H9 (cell line): Measurements from ENCODE around the gene MRO. TPM values are rescaled to one million over a fixed set of nuclear protein-coding genes. Genes with fewer than 3 reads are reported as not detected.
A peak's percentile ranks its signal among the peaks of the same experiment; 100 is the strongest.

ENCODE experiments used
- DNase-seq: peaks from one replicate; pipeline ENCODE4 v3.0.0-alpha.2; 2017
- H2AFZ ChIP-seq: one replicate; pipeline ENCODE4 v1.6.1; 2013; ENCODE audit warnings: mild to moderate bottlenecking, low read length, control low read depth, moderate library complexity
- H2AK5ac ChIP-seq: 2 replicates; pipeline ENCODE4 v1.6.1; 2013; ENCODE audit warnings: low read length, control low read depth, mixed read lengths; ENCODE audit not compliant: insufficient read length
- H2BK120ac ChIP-seq: one replicate; pipeline ENCODE4 v1.6.1; 2013; ENCODE audit warnings: low read depth, mild to moderate bottlenecking, low read length, control low read depth, inconsistent platforms; ENCODE audit not compliant: poor library complexity, severe bottlenecking
- H2BK12ac ChIP-seq: 2 replicates; pipeline ENCODE4 v1.6.1; 2013; ENCODE audit warnings: low read length, control low read depth, mixed read lengths, low read depth; ENCODE audit not compliant: insufficient read length
- H2BK15ac ChIP-seq: 2 replicates; pipeline ENCODE4 v1.6.1; 2013; ENCODE audit warnings: low read depth, low read length, control low read depth
- H2BK20ac ChIP-seq: one replicate; pipeline ENCODE4 v1.6.1; 2013; ENCODE audit warnings: low read depth, mild to moderate bottlenecking, low read length, control low read depth, inconsistent platforms; ENCODE audit not compliant: poor library complexity, severe bottlenecking
- H2BK5ac ChIP-seq: 2 replicates; pipeline ENCODE4 v1.6.1; 2013; ENCODE audit warnings: low read length, control low read depth, mixed read lengths; ENCODE audit not compliant: insufficient read length
- H3K14ac ChIP-seq: 2 replicates; pipeline ENCODE4 v1.6.1; 2013; ENCODE audit warnings: low read length, control low read depth; ENCODE audit not compliant: insufficient read depth
- H3K18ac ChIP-seq: 2 replicates; pipeline ENCODE4 v1.6.1; 2013; ENCODE audit warnings: low read depth, mild to moderate bottlenecking, mixed read lengths, low read length, control low read depth; ENCODE audit not compliant: insufficient read length
- H3K23ac ChIP-seq: 2 replicates; pipeline ENCODE4 v1.6.1; 2013; ENCODE audit warnings: low read length, control low read depth, mixed read lengths, low read depth; ENCODE audit not compliant: insufficient read length
- H3K23me2 ChIP-seq: 2 replicates; pipeline ENCODE4 v1.6.1; 2013; ENCODE audit warnings: low read depth, mild to moderate bottlenecking, mixed read lengths, low read length, control low read depth; ENCODE audit not compliant: insufficient read length, poor library complexity, severe bottlenecking
- H3K27ac ChIP-seq: 2 replicates; pipeline ENCODE4 v1.5.1; 2013; ENCODE audit warnings: low read length, control low read depth, mixed read lengths, low read depth; ENCODE audit not compliant: insufficient read length
- H3K27me3 ChIP-seq: 2 replicates; pipeline ENCODE4 v1.6.1; 2013; ENCODE audit warnings: low read length, control low read depth, inconsistent platforms; ENCODE audit not compliant: insufficient read depth
- H3K4ac ChIP-seq: 2 replicates; pipeline ENCODE4 v1.6.1; 2013; ENCODE audit warnings: low read depth, mild to moderate bottlenecking, control low read depth, inconsistent platforms, low read length, moderate library complexity
- H3K4me1 ChIP-seq: 2 replicates; pipeline ENCODE4 v1.6.1; 2013; ENCODE audit warnings: low read length, control low read depth, inconsistent platforms; ENCODE audit not compliant: insufficient read depth
- H3K4me2 ChIP-seq: 2 replicates; pipeline ENCODE4 v1.6.1; 2013; ENCODE audit warnings: low read length, control low read depth, mixed read lengths; ENCODE audit not compliant: insufficient read length, insufficient read depth
- H3K56ac ChIP-seq: 2 replicates; pipeline ENCODE4 v1.6.1; 2013; ENCODE audit warnings: low read depth, mild to moderate bottlenecking, mixed read lengths, low read length, control low read depth; ENCODE audit not compliant: insufficient read length
- H3K79me1 ChIP-seq: 2 replicates; pipeline ENCODE4 v1.6.1; 2013; ENCODE audit warnings: low read depth, mild to moderate bottlenecking, moderate library complexity, low read length, control low read depth, inconsistent platforms; ENCODE audit not compliant: insufficient read depth, poor library complexity, severe bottlenecking
- H3K79me2 ChIP-seq: 2 replicates; pipeline ENCODE4 v1.6.1; 2013; ENCODE audit warnings: low read length, control low read depth, inconsistent platforms; ENCODE audit not compliant: insufficient read depth
- H3K9ac ChIP-seq: 2 replicates; pipeline ENCODE4 v1.6.1; 2013; ENCODE audit warnings: low read length, control low read depth, mixed read lengths; ENCODE audit not compliant: insufficient read length; ENCODE audit errors: extremely low read depth
- H3K9me3 ChIP-seq: one replicate; pipeline ENCODE4 v1.6.1; 2013; ENCODE audit warnings: low read depth, low read length, inconsistent platforms; ENCODE audit not compliant: control insufficient read depth
- H3T11ph ChIP-seq: one replicate; pipeline ENCODE4 v1.6.1; 2013; ENCODE audit warnings: mild to moderate bottlenecking, low read length, control low read depth, inconsistent platforms
- H4K20me1 ChIP-seq: one replicate; pipeline ENCODE4 v1.6.1; 2013; ENCODE audit not compliant: control insufficient read depth, insufficient read length, insufficient read depth
- H4K5ac ChIP-seq: 2 replicates; pipeline ENCODE4 v1.6.1; 2013; ENCODE audit warnings: low read depth, mild to moderate bottlenecking, mixed read lengths, low read length, control low read depth; ENCODE audit not compliant: insufficient read length
- H4K8ac ChIP-seq: replicated peaks from 2 replicates; pipeline ENCODE4 v1.6.1; 2013; ENCODE audit warnings: low read length, control low read depth, mixed read lengths, low read depth; ENCODE audit not compliant: insufficient read length
- H4K91ac ChIP-seq: 2 replicates; pipeline ENCODE4 v1.6.1; 2013; ENCODE audit warnings: low read depth, mild to moderate bottlenecking, moderate library complexity, mixed read lengths, low read length, control low read depth; ENCODE audit not compliant: insufficient read length
- H3K27ac Mint-ChIP-seq, 3 experiments: 2 replicates in 2 of 3; 3 replicates in 1 of 3; pipeline ENCODE4 v1.8.0; 2020 to 2021; ENCODE audit warnings: mixed read lengths in 3 of 3, mild to moderate bottlenecking in 1 of 3, moderate library complexity in 1 of 3
- H3K27me3 Mint-ChIP-seq: 2 replicates; pipeline ENCODE4 v1.8.0; 2021; ENCODE audit warnings: low read depth, mild to moderate bottlenecking, moderate library complexity, mixed read lengths
- H3K36me3 Mint-ChIP-seq, 3 experiments: 2 replicates in 2 of 3; 3 replicates in 1 of 3; pipeline ENCODE4 v1.8.0; 2020 to 2021; ENCODE audit warnings: low read depth in 3 of 3, mixed read lengths in 3 of 3; ENCODE audit not compliant: insufficient read depth in 1 of 3
- H3K4me1 Mint-ChIP-seq, 2 experiments: 2 replicates each; pipeline ENCODE4 v1.8.0; 2020; ENCODE audit warnings: mixed read lengths in 2 of 2
- H3K4me3 Mint-ChIP-seq, 2 experiments: 2 replicates in 1 of 2; 3 replicates in 1 of 2; pipeline ENCODE4 v1.8.0; 2020 to 2021; ENCODE audit warnings: mild to moderate bottlenecking in 2 of 2, mixed read lengths in 2 of 2, moderate library complexity in 1 of 2
- H3K9me3 Mint-ChIP-seq, 2 experiments: 2 replicates in 1 of 2; 3 replicates in 1 of 2; pipeline ENCODE4 v1.8.0; 2020; ENCODE audit warnings: mild to moderate bottlenecking in 2 of 2, mixed read lengths in 2 of 2, moderate library complexity in 1 of 2
- WGBS: extraction: QIAGEN DNeasy Blood & Tissue Kit; methylation state at CpG from one replicate; pipeline ENCODE4 v1.1.7; 2013; ENCODE audit warnings: missing lambda C conversion rate, low lambda C conversion rate, mixed read lengths; ENCODE audit not compliant: insufficient read length; ENCODE audit errors: extremely low coverage; 5-methylcytosine and 5-hydroxymethylcytosine counted together
- total RNA-seq: library from RNA; stranded (reverse); gene quantifications from 2 replicates; pipeline ENCODE4 v1.2.1, GENCODE V29; 2021
- TF ChIP-seq, protein P1 (sequence below): fragments of 200-600 bp; sonication (generic); conservative IDR thresholded peaks from 3 replicates; pipeline ENCODE4 v1.8.0; 2021; ENCODE audit warnings: antibody characterized with exemption, mild to moderate bottlenecking

Gene MRO
- total RNA-seq, 1 experiment from 2014 or later = 0.57 TPM

GRCh38 chr18:50791599-50792438 lies 28.0 kb downstream of the MRO start:
- H3K9ac ChIP-seq = no peak overlapping the region

More at GRCh38 chr18:50791599-50792438, 28.0 kb downstream of the MRO start:
- Histone ChIP-seq H3T11ph (no peak overlapping the region), H3K9me3 (no peaks in the 10 kb centered on the region), H3K79me1 (no peaks in the 10 kb centered on the region), H2BK5ac (no peak overlapping the region), H2AK5ac (no peak overlapping the region), H3K23me2 (no peaks in the 10 kb centered on the region), H4K20me1 (no peaks in the 10 kb centered on the region), H2BK12ac (no peak overlapping the region), H3K4ac (no peak overlapping the region), H3K4me2 (no peak overlapping the region), H3K56ac (no peak overlapping the region), H3K27me3 (no peaks in the 10 kb centered on the region), H4K5ac (no peak overlapping the region), H2BK15ac (no peak overlapping the region), H3K18ac (no peak overlapping the region), H3K14ac (no peak overlapping the region), H4K91ac (no peak overlapping the region), H3K4me1 (no peaks in the 10 kb centered on the region), H2BK20ac (no peak overlapping the region), H4K8ac (no peak overlapping the region), H3K27ac (no peak overlapping the region), H3K23ac (no peak overlapping the region), H2AFZ (no peak overlapping the region), H2BK120ac (no peak overlapping the region), H3K79me2 (no peaks in the 10 kb centered on the region)
- Mint-ChIP-seq H3K9me3 (no peaks in the 10 kb centered on the region), H3K4me1 (peaks cover 17 to 22% of the 10 kb centered on the region in 2 experiments), H3K27me3 (peaks cover 2% of the 10 kb centered on the region; the same call in 1 of the 2 replicates), H3K36me3 (no peaks in the 10 kb centered on the region), H3K4me3 (no peak overlapping the region), H3K27ac (no peak overlapping the region)
- TF ChIP-seq, protein P1, sequence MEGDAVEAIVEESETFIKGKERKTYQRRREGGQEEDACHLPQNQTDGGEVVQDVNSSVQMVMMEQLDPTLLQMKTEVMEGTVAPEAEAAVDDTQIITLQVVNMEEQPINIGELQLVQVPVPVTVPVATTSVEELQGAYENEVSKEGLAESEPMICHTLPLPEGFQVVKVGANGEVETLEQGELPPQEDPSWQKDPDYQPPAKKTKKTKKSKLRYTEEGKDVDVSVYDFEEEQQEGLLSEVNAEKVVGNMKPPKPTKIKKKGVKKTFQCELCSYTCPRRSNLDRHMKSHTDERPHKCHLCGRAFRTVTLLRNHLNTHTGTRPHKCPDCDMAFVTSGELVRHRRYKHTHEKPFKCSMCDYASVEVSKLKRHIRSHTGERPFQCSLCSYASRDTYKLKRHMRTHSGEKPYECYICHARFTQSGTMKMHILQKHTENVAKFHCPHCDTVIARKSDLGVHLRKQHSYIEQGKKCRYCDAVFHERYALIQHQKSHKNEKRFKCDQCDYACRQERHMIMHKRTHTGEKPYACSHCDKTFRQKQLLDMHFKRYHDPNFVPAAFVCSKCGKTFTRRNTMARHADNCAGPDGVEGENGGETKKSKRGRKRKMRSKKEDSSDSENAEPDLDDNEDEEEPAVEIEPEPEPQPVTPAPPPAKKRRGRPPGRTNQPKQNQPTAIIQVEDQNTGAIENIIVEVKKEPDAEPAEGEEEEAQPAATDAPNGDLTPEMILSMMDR = 0 out of 3 replicates have a peak, but pooled peaks have one; percentile 22
- WGBS = no CpG with 5 or more reads among the region's 4 CpGs
- no peak for DNase-seq
